ENCODE measurements around the gene ARHGEF26.

The ARHGEF26 gene

GRCh38 chr3:154274348-154274747 is 153.2 kb downstream of the ARHGEF26 start:
- no peak overlapping the region for H3K27ac ChIP-seq (ENCODE audit: low read depth, low read length)
- no peaks in the 10 kb centered on the region for H3K9me3 ChIP-seq (ENCODE audit: control insufficient read depth in 1 of 2, low read length in 2 of 2)
- H3K36me3 ChIP-seq (ENCODE audit: control insufficient read depth in 1 of 2, insufficient read depth in 2 of 2, low read length in 2 of 2), result peaks cover 27 to 55% of the 10 kb centered on the region in 2 donors
- no peaks in the 10 kb centered on the region for H3K27me3 ChIP-seq (ENCODE audit: control insufficient read depth in 1 of 2, insufficient read depth in 2 of 2, low read length in 2 of 2)
- H3K4me1 ChIP-seq (ENCODE audit: control insufficient read depth in 1 of 2, insufficient read depth in 2 of 2, low read length in 2 of 2), result no peaks in the 10 kb centered on the region
- H3K4me3 ChIP-seq (ENCODE audit: low read depth in 1 of 2, low read length in 2 of 2), result no peak overlapping the region
- H3K9ac ChIP-seq (ENCODE audit: low read depth in 1 of 2, low read length in 2 of 2), result no peak overlapping the region

GRCh38 chr3:154275292-154275691 is 154.1 kb downstream of the ARHGEF26 start:
- Histone ChIP-seq H3K4me1 (ENCODE audit: control insufficient read depth in 1 of 2, insufficient read depth in 2 of 2, low read length in 2 of 2) (no peaks in the 10 kb centered on the region), H3K4me3 (ENCODE audit: low read depth in 1 of 2, low read length in 2 of 2) (no peak overlapping the region), H3K27me3 (ENCODE audit: control insufficient read depth in 1 of 2, insufficient read depth in 2 of 2, low read length in 2 of 2) (no peaks in the 10 kb centered on the region), H3K9me3 (ENCODE audit: control insufficient read depth in 1 of 2, low read length in 2 of 2) (no peaks in the 10 kb centered on the region), H3K9ac (ENCODE audit: low read depth in 1 of 2, low read length in 2 of 2) (no peak overlapping the region), H3K27ac (ENCODE audit: low read depth, low read length) (no peak overlapping the region), H3K36me3 (ENCODE audit: control insufficient read depth in 1 of 2, insufficient read depth in 2 of 2, low read length in 2 of 2) (peaks cover 31 to 59% of the 10 kb centered on the region in 2 donors)

- peaks cover 35 to 65% of the 10 kb centered on the region in 2 donors for H3K36me3 ChIP-seq (ENCODE audit: control insufficient read depth in 1 of 2, insufficient read depth in 2 of 2, low read length in 2 of 2)
Observed at GRCh38 chr3:154275965-154276364, 154.8 kb downstream of the ARHGEF26 start.

GRCh38 chr3:154280161-154280560 is 159.0 kb downstream of the ARHGEF26 start:
- Histone ChIP-seq H3K36me3 (ENCODE audit: control insufficient read depth in 1 of 2, insufficient read depth in 2 of 2, low read length in 2 of 2) (peaks cover 44 to 73% of the 10 kb centered on the region in 2 donors), H3K4me3 (ENCODE audit: low read depth in 1 of 2, low read length in 2 of 2) (no peak overlapping the region), H3K4me1 (ENCODE audit: control insufficient read depth in 1 of 2, insufficient read depth in 2 of 2, low read length in 2 of 2) (no peaks in the 10 kb centered on the region), H3K27ac (ENCODE audit: low read depth, low read length) (no peak overlapping the region), H3K9me3 (ENCODE audit: control insufficient read depth in 1 of 2, low read length in 2 of 2) (no peaks in the 10 kb centered on the region), H3K27me3 (ENCODE audit: control insufficient read depth in 1 of 2, insufficient read depth in 2 of 2, low read length in 2 of 2) (no peaks in the 10 kb centered on the region), H3K9ac (ENCODE audit: low read depth in 1 of 2, low read length in 2 of 2) (no peak overlapping the region)

More at GRCh38 chr3:154275965-154276364, 154.8 kb downstream of the ARHGEF26 start:
- Histone ChIP-seq H3K9me3 (ENCODE audit: control insufficient read depth in 1 of 2, low read length in 2 of 2) (no peaks in the 10 kb centered on the region), H3K27me3 (ENCODE audit: control insufficient read depth in 1 of 2, insufficient read depth in 2 of 2, low read length in 2 of 2) (no peaks in the 10 kb centered on the region), H3K9ac (ENCODE audit: low read depth in 1 of 2, low read length in 2 of 2) (no peak overlapping the region), H3K27ac (ENCODE audit: low read depth, low read length) (no peak overlapping the region), H3K4me1 (ENCODE audit: control insufficient read depth in 1 of 2, insufficient read depth in 2 of 2, low read length in 2 of 2) (no peaks in the 10 kb centered on the region), H3K4me3 (ENCODE audit: low read depth in 1 of 2, low read length in 2 of 2) (no peak overlapping the region)

GRCh38 chr3:154285221-154285620 is 164.0 kb downstream of the ARHGEF26 start:
- Histone ChIP-seq H3K27ac (ENCODE audit: low read depth, low read length) (no peak overlapping the region), H3K27me3 (ENCODE audit: control insufficient read depth in 1 of 2, insufficient read depth in 2 of 2, low read length in 2 of 2) (no peaks in the 10 kb centered on the region), H3K4me3 (ENCODE audit: low read depth in 1 of 2, low read length in 2 of 2) (no peak overlapping the region), H3K9me3 (ENCODE audit: control insufficient read depth in 1 of 2, low read length in 2 of 2) (no peaks in the 10 kb centered on the region), H3K36me3 (ENCODE audit: control insufficient read depth in 1 of 2, insufficient read depth in 2 of 2, low read length in 2 of 2) (peaks cover 30 to 69% of the 10 kb centered on the region in 2 donors), H3K9ac (ENCODE audit: low read depth in 1 of 2, low read length in 2 of 2) (no peak overlapping the region), H3K4me1 (ENCODE audit: control insufficient read depth in 1 of 2, insufficient read depth in 2 of 2, low read length in 2 of 2) (no peaks in the 10 kb centered on the region)

GRCh38 chr3:154290187-154290586 is 169.0 kb downstream of the ARHGEF26 start:
- H3K9ac ChIP-seq (ENCODE audit: low read depth in 1 of 2, low read length in 2 of 2), result no peak overlapping the region
- no peaks in the 10 kb centered on the region for H3K4me1 ChIP-seq (ENCODE audit: control insufficient read depth in 1 of 2, insufficient read depth in 2 of 2, low read length in 2 of 2)
- no peak overlapping the region for H3K4me3 ChIP-seq (ENCODE audit: low read depth in 1 of 2, low read length in 2 of 2)
- no peak overlapping the region for H3K27ac ChIP-seq (ENCODE audit: low read depth, low read length)
- no peaks in the 10 kb centered on the region for H3K9me3 ChIP-seq (ENCODE audit: control insufficient read depth in 1 of 2, low read length in 2 of 2)
- H3K36me3 ChIP-seq (ENCODE audit: control insufficient read depth in 1 of 2, insufficient read depth in 2 of 2, low read length in 2 of 2), result peaks cover 19 to 69% of the 10 kb centered on the region in 2 donors
- no peaks in the 10 kb centered on the region for H3K27me3 ChIP-seq (ENCODE audit: control insufficient read depth in 1 of 2, insufficient read depth in 2 of 2, low read length in 2 of 2)

GRCh38 chr3:154294016-154294415 is 172.8 kb downstream of the ARHGEF26 start:
- Histone ChIP-seq H3K36me3 (ENCODE audit: control insufficient read depth in 1 of 2, insufficient read depth in 2 of 2, low read length in 2 of 2) (peaks cover 25 to 71% of the 10 kb centered on the region in 2 donors), H3K27me3 (ENCODE audit: control insufficient read depth in 1 of 2, insufficient read depth in 2 of 2, low read length in 2 of 2) (no peaks in the 10 kb centered on the region)

GRCh38 chr3:154301561-154301960 is 180.4 kb downstream of the ARHGEF26 start:
- H3K9me3 ChIP-seq (ENCODE audit: control insufficient read depth in 1 of 2, low read length in 2 of 2), result no peaks in the 10 kb centered on the region
- H3K27me3 ChIP-seq (ENCODE audit: control insufficient read depth in 1 of 2, insufficient read depth in 2 of 2, low read length in 2 of 2), result no peaks in the 10 kb centered on the region
- H3K36me3 ChIP-seq (ENCODE audit: control insufficient read depth in 1 of 2, insufficient read depth in 2 of 2, low read length in 2 of 2), result peaks cover 34 to 76% of the 10 kb centered on the region in 2 donors
- no peak overlapping the region for H3K9ac ChIP-seq (ENCODE audit: low read depth in 1 of 2, low read length in 2 of 2)
- H3K4me3 ChIP-seq (ENCODE audit: low read depth in 1 of 2, low read length in 2 of 2), result no peak overlapping the region
- H3K4me1 ChIP-seq (ENCODE audit: control insufficient read depth in 1 of 2, insufficient read depth in 2 of 2, low read length in 2 of 2), result no peaks in the 10 kb centered on the region
- no peak overlapping the region for H3K27ac ChIP-seq (ENCODE audit: low read depth, low read length)

More at GRCh38 chr3:154294016-154294415, 172.8 kb downstream of the ARHGEF26 start:
- H3K9me3 ChIP-seq (ENCODE audit: control insufficient read depth in 1 of 2, low read length in 2 of 2), result no peaks in the 10 kb centered on the region
- no peak overlapping the region for H3K27ac ChIP-seq (ENCODE audit: low read depth, low read length)
- no peak overlapping the region for H3K4me3 ChIP-seq (ENCODE audit: low read depth in 1 of 2, low read length in 2 of 2)
- no peaks in the 10 kb centered on the region for H3K4me1 ChIP-seq (ENCODE audit: control insufficient read depth in 1 of 2, insufficient read depth in 2 of 2, low read length in 2 of 2)
- no peak overlapping the region for H3K9ac ChIP-seq (ENCODE audit: low read depth in 1 of 2, low read length in 2 of 2)

- H3K36me3 ChIP-seq (ENCODE audit: control insufficient read depth in 1 of 2, insufficient read depth in 2 of 2, low read length in 2 of 2), result peaks cover 26 to 73% of the 10 kb centered on the region in 2 donors
- no peaks in the 10 kb centered on the region for H3K4me1 ChIP-seq (ENCODE audit: control insufficient read depth in 1 of 2, insufficient read depth in 2 of 2, low read length in 2 of 2)
- no peaks in the 10 kb centered on the region for H3K27me3 ChIP-seq (ENCODE audit: control insufficient read depth in 1 of 2, insufficient read depth in 2 of 2, low read length in 2 of 2)
Observed at GRCh38 chr3:154304116-154304786, 183.1 kb downstream of the ARHGEF26 start.

GRCh38 chr3:154304936-154305335 is 183.7 kb downstream of the ARHGEF26 start:
- no peak overlapping the region for H3K27ac ChIP-seq (ENCODE audit: low read depth, low read length)
- no peak overlapping the region for H3K9ac ChIP-seq (ENCODE audit: low read depth in 1 of 2, low read length in 2 of 2)
- no peaks in the 10 kb centered on the region for H3K4me1 ChIP-seq (ENCODE audit: control insufficient read depth in 1 of 2, insufficient read depth in 2 of 2, low read length in 2 of 2)
- H3K27me3 ChIP-seq (ENCODE audit: control insufficient read depth in 1 of 2, insufficient read depth in 2 of 2, low read length in 2 of 2), result no peaks in the 10 kb centered on the region
- no peak overlapping the region for H3K4me3 ChIP-seq (ENCODE audit: low read depth in 1 of 2, low read length in 2 of 2)
- no peaks in the 10 kb centered on the region for H3K9me3 ChIP-seq (ENCODE audit: control insufficient read depth in 1 of 2, low read length in 2 of 2)
- H3K36me3 ChIP-seq (ENCODE audit: control insufficient read depth in 1 of 2, insufficient read depth in 2 of 2, low read length in 2 of 2), result peaks cover 26 to 71% of the 10 kb centered on the region in 2 donors

More at GRCh38 chr3:154304116-154304786, 183.1 kb downstream of the ARHGEF26 start:
- no peaks in the 10 kb centered on the region for H3K9me3 ChIP-seq (ENCODE audit: control insufficient read depth in 1 of 2, low read length in 2 of 2)
- no peak overlapping the region for H3K9ac ChIP-seq (ENCODE audit: low read depth in 1 of 2, low read length in 2 of 2)
- H3K4me3 ChIP-seq (ENCODE audit: low read depth in 1 of 2, low read length in 2 of 2), result no peak overlapping the region
- H3K27ac ChIP-seq (ENCODE audit: low read depth, low read length), result no peak overlapping the region
